CD4-positive, alpha-beta T cell treated with Interleukin-12 subunit alpha and Interleukin-12 subunit beta, for 1 hour (primary cell): ENCODE data around the gene NUBPL.
"Not testable (repeated sequence)": the region's sequence is repeated elsewhere in the genome, so short reads cannot be mapped to it uniquely, and the experiment has no call there.

Source experiments
- DNase-seq: peaks from one replicate; pipeline ENCODE4 v3.0.0-alpha.2; 2020

Gene NUBPL

DNA sequence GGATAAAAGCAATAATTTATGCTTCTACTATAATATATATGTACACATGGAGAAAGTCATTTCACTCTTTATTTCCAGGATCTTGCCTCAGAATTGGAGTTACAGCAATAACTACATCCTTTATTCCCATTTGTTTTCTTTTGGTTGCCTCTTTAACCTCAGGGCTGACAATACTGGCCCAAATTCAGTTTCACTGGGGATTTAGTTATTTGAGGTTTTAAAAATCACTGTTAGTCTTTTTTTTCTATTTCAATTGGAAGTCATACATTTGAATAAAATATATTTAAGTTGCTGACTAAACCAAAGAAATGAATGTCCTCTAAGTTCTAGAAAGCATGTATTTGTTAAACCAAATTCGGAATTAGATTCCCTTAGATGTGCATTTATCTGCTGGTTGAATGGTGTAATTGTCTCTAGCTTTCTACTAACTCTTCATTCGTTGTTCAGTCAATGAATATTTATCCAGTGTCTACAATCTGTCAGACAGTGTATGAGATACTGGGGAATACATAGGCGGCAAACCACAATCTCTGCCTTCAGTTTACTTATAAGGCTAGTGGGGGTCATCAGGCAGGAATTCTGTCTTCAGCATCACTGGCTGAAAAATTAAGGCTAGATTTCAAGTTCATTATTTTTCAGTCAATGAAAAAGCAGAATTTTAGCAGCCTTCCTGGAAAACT, 325.1 kb downstream of the NUBPL start:
- DNase-seq, result no peak

DNA sequence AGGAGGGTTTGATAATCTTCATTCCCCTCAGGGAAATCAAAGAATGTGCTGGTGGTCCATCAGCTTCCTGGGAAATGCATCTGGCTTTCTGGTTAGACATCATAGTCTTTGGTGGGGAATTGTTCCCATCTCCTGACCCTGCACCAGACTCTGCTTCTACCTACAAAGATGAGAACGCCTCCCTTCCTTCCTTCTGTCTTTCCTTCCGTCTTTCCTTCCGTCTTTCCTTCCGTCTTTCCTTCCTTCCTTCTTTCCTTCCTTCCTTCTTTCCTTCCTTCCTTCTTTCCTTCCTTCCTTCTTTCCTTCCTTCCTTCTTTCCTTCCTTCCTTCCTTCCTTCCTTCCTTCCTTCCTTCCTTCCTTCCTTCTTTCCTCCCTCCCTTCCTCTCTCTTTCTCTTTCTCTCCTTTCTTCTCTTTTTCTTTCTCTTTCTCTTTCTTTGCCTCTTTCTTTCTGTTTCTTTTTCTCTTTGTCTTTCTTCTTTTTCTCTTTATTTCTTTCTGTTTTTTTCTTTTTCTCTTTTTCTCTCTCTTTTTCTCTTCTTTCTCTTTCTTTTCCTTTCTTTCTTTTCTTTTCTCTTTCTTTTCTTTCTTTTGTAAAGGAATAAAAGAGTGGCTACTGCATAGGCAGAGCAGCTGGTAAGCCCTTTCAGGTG, 326.9 kb downstream of the NUBPL start:
- DNase-seq, result no peak

DNA sequence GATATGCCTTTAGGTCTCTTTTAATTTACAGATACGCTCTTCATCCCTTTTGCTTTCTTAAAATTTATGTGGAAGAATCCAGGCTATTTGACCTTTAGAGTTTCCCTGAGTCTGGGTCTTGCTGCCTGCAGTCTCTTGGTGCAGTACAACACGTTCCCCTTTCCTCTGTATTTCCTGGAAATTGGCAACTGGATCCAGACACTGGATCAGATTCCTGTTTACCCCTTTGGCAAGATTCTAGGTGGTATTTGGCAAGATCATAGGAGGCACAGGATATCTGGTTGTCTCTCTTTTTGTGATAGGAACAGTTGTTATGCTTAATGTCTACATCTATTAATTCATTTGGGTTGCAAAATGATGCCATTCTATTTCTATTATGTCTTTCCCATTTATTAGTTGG, 328.1 kb downstream of the NUBPL start:
- no peak for DNase-seq

DNA sequence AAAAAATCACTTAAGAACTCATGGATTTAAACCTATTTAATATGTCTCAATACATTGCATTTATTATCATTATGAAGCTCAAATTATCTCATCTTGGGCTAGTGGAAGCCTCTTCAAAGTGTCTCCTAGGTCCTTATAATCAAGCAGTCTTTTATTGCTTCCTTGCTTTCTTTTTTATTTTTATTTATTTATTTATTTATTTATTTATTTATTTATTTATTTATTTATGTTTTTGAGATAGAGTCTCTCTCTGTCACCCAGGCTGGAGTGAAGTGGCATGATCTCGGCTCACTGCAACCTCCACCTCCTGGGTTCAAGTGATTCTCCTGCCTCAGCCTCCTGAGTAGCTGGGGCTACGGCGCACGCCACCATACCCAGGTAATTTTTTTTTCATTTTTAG, 329.0 kb downstream of the NUBPL start:
- not testable (repeated sequence) for DNase-seq

DNA sequence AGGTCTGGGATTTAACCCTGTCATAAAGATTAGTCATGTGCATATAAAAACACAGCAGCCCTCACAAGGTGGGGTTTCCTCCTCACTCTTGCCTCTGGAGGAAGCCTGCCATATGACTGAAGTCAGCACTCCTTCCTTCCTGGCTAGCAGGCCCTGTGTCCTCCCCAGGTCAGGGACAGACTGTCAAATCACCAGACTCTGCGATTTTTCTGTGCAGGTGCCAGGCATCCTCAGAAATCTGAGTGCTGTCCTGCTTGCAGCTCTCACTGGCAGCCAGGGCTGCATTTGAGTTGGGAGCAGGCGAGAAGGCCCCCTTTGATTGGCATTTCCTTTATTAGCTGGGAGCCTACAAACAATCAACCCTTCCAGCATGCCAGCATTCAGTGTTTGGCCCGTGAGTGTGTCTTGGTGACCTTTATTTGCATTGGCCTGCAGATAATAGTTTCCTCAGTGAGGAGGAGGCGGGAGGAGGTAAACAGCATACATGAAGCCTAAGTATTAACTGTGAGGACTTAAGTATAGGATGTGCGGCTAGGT, 332.1 kb downstream of the NUBPL start:
- DNase-seq, result no peak

DNA sequence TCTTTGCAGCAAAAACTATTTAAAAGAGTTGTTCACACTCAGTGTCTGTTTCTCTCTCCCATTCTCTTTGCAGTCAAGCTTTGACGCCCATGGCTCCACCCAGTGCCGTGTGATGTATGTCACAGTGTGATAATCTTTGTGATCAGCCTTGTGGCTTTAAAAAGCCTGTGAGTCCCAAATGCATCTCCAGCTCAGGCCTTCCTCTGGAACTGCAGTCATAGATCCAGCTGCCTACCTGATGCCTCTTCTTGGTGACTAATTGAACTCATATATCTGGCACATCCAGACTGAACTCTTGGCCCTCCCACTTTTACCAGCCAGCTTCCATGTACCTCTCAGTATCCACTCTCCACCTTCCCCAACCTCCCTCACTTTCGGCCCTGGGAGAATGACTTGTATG, 333.1 kb downstream of the NUBPL start:
- DNase-seq, result no peak

DNA sequence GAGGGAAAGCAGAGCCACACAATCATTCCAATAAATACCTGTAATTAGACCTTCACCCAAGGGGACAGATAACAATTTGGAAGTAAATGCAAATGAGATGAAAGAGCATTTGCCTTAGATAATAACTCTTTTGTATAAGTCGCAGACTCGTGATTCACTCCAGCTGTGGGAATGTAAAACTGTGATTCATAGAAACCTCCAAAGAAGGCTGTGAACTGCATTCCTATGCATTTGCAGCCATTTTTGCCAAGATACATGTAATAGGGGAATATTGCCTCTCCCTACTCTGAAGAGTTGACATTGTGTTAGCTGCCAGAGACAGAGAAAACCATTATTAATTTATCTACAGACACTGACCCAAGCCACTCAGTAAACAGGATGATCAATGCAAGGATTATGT, 334.0 kb downstream of the NUBPL start:
- DNase-seq, result no peak

DNA sequence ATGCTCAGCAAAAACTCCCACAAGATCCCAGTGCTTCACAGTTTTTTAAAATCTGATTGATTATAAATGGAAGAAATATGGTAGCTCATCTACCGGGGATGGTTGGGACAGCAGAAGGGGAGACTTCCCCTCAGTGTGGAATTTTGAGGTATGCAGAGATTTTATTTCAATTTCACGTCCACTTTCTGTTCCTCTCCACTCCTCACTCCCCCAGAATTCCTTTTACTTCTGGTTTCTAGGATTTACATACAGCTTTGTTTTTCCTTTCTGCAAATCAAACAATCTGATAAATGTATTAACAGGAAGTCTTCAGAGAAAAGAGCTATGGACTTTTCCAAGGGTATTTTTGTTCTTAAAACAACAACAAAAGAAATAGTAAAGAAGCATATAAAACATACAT, 334.4 kb downstream of the NUBPL start:
- DNase-seq, result no peak

DNA sequence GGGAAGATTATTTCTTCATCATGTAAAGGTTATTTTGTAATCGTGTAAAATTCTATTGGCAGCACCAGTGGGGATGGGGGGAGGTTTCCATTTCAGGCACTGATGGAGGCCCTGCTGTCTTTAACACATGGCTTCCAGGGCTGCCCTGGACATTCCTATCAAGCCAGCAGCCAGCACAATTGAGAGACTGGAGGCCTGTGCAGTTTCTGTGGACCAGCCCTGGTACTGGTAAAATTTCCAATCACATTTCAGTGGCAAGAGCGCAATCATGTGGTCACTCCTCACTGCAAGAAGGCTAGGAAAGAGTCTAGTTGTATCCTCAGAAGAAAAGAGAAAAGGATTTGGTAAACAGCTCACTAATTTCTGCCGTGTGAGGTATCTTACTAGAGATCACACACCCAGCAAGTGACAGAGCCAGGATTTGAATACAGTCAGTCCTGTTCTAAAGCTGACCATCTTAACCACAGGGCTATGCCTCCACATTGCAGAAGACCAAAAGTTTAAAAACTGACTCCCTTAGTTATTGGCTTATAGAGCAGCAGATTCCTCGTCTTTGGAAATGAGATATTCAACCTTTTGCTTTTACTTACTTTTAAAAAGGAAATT, 336.5 kb downstream of the NUBPL start:
- no peak for DNase-seq

DNA sequence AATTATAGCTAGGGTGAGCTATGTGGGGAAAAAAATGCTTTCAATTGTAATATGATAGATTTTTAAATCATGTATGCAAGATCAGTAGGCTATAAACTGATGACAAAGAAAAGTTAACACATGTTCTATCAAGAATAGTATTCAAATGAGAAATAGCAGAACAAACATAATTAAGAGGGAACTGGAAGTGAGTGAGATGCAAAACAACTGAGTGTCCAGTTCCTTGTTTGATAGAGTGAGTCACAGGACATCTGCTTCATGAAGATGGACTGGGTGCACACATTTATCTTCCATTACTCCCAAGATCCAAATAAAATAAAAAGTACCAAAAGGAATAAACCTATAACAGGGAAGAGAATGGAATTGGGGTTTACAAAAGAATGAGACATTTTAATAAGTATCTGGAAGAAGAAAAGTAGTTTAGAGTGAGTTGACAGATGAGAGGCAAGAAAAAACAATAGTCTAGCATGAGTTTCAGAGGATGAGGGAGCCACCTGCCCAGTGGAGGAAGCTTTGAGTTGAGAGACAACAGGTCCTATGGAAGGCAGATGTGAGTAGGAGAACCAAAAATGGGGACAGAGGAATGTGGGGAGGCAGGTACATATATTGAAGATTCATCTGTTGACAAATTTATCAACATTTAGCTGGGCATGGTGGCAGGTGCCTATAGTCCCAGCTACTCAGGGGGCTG, 337.8 kb downstream of the NUBPL start:
- DNase-seq, result no peak

DNA sequence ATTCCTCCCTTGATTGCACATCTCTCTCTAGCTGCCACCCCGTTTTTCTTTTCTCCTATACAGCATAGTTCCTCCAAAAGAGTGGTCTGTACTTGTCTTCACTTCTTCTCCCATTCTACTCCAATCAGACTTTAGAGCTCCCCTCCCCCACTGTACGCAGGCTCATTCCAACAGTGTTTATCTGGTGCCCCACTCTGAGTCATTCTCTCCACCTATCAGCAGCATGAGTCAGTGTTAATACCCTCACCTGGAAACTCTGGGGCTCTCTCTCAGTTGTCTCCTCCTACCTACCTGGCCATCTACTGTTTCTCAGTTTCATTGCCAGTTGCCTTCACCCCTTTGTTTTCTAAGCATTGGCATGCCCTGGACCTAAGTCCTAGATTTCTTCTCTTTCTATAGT, 340.8 kb downstream of the NUBPL start:
- DNase-seq, result no peak

DNA sequence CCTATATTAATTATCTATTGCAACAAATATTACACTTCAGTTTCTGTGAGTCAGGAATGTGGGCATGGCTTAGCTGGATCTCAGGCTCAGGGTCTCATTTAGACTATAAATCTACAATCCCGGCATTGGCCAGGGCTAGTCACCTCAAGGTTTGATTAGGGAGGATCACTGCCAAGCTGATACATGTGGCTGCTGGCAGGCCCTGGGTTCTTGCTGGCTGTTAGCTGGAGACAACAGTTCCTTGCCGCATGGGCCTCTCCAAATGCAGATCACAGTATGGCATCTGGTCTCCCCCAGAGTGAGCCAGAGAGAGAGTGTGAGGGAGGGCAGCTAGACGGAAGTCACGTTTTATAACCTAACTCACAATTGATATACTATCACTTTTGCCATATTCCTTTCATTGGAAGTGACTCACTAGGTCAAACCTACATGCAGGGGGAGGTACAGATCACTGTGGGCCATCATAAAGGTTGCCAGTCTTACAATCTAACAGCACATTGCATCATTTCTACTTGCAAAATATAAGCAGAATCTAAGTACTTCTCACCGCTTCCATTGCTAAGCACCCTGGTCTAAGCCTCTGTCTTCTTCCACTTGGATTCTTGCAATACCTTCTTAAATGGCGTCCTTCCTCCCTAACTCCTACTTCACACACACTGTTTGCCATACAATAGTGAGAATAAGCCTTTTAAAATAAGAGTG, 341.9 kb downstream of the NUBPL start:
- DNase-seq, result no peak

DNA sequence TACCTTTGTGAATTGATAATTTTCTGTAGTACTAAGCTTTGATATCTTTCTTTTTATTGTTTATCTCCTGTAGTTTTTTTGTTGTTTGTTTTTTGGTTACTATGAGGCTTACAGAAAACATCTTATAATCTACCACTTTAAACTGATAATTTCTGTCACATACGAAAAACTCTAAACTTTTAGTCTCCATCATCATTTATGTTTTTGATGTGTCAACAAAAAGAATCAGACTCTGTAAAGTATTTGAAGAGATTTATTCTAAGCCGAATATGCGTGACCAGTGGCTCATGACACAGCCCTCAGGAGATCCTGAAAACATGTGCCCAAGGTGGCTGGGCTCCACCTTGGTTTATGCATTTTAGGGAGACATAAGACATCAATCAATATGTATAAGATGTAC, 348.8 kb downstream of the NUBPL start:
- DNase-seq, result no peak
